HG03521 (cell line): Measurements from ENCODE around the gene SORD.
"Not testable (repeated sequence)": the region's sequence is repeated elsewhere in the genome, so short reads cannot be mapped to it uniquely, and the experiment has no call there.

Experiments
- ATAC-seq: cut with Tn5 transposase; IDR thresholded peaks from one replicate; pipeline ENCODE4 v1.9.1; 2021; ENCODE audit warnings: mild to moderate bottlenecking, moderate library complexity; ENCODE audit not compliant: unreplicated experiment

The SORD gene

GRCh38 chr15:45058690-45059675, 36.0 kb downstream of the SORD start:
- not testable (repeated sequence) for ATAC-seq

- not testable (repeated sequence) for ATAC-seq
Observed at GRCh38 chr15:45062301-45062700, 39.3 kb downstream of the SORD start.

DNA sequence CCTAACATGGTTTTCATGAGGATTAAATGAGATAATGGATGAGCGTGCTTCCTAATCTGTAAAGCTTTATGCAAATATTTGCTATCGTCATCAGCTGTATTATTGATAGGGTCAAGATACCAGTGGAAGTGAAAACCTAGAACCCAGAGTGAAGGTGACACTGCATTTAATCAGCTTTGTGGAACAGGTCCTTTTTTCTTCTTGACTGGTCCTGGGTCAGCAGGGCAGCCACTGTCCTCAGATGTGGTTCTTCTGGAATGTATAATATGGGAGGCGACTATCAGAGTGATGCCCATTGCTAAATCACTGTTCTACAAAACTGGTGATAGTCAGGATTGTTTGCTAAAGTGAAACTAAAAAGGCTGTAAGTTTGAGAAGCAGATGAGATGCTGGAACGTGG, 41.4 kb downstream of the SORD start:
- ATAC-seq: no peak

DNA sequence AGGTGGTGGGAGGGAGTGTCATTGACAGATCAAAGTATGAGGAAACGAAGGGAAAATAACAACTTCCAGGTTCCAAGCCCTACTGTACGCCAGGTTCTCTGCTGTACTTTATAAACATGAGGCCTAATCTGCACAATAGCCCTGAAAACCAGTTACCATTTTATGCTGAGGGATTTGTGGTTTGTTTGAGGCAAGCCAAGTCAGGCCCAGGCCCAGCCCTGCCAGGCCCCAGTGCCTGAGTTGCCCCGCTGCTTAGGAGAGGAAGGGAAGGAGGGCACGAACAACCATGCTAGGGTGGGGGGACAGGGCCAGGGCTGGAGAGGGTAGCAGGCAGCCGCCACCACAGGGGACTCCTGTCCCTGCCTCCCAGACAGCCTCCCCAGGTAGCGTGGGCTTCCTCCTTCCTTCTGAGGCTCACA, 47.0 kb downstream of the SORD start:
- ATAC-seq: not testable (repeated sequence)

DNA sequence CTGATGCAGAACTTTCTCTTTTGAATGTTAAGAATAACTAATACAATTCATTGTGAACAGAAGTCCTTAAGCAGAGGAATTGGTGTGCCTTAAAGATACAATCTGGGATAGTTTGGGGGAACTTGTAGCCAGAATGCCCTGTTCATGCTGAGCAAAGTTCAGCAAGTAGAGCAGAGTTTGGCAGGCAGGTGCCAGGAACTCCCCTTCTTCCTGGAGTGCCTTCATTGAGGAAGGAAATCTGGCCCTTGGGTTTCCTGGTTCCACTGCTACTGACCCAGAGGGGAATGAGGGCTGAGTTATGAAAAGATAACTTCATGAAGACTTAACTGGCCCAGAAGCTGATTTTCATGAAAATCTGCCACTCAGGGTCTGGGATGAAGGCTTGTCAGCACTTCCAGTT, 50.6 kb downstream of the SORD start:
- ATAC-seq: not testable (repeated sequence)

DNA sequence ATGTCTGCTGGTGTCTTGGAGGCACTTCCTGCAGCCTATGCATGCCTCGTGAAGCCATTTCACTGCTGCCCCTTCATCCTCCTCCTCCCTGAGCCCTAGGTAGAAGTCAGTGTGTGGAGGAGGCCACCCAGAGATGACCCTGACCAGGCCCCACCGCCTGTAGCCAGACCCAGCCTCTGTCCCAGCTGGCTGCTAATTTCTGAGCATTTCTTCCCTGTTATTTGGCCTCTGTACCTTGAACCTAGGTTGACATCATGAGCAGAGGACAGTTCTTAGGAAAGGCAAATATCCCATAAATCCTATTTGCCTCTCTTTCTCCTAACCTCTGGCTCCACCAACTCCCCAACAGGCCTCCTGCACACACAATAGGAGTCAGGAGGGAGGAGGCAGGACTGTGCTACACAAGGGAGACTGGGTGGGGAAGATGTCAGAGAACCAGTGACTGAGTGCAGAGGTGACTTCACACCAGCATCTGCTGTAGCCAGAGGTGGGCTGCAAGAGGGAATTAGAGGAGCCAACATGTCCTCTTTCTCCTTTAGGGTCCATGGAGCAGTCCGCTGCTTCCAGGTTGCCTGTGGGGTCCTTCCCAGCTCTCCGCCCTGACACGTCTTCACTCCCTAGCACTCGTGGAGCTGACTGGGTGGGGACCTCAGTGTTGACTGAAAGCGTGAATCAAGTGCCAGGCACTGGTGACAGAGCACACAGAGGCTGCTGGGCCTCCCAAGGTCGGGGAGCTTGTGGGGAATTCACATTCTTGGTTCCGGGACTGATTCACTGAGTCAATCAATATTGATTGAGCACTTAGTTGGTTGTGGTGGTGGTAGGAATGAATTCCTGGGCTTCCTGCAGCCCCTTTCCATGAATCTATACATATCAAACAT, 52.7 kb downstream of the SORD start:
- not testable (repeated sequence) for ATAC-seq

DNA sequence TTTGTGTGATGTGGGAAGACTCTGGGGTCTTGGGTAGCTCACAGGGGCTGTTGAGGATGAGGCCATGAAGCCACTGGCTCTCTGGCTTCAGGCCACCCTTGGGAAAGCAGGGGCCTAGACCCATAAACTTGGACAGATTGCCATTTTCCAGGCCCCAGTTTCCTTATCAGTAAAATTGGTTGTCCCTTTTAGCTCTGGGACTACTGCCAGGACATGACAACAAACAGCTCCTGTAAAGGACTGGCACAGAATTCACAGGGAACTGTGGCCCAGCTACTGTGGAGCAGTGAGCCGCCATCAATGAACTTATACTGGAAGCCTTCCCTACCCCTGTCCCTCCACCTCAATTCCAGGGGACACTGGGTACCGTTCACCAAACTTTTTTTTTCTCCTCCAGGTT, 54.4 kb downstream of the SORD start:
- not testable (repeated sequence) for ATAC-seq

DNA sequence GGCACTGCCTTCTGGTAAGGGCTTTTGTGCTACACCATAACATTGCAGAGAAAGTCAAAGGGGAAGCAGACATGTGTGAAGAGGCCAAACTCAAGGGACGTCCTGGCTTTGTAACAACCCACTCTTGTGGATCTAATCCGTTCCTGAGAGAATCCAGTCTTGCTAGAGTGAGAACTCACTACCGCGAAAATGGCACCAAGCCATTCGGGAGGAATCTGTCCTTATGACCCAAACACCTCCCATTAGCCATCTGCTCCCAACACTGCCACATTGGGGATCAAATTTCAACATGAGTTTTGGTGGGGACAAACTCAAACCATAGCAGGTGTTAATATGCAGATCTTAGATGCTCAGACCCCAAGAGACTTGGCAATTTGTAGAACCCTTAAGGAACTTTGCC, 56.2 kb downstream of the SORD start:
- ATAC-seq: not testable (repeated sequence)

- ATAC-seq: not testable (repeated sequence)
Observed at GRCh38 chr15:45079628-45080246, 56.7 kb downstream of the SORD start.

DNA sequence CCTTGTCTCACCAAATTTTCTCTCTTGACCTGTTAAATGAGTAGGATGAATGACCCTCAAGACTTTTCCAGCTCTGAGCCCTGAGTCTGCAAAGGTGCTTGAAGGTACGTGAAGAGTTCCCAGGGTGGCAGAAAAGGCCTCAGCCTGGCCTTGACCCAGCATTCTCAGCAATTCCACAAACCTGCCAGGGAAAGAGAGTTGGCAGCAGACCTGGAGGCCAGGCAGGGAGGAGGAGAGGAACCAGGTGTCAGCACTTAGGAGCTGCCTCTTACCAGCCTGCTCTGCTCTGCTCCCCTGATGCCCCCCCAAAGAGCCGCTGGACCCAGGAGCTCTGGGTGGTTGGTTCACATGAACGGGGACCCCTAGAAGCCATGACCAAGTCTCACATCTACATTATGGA, 57.6 kb downstream of the SORD start:
- not testable (repeated sequence) for ATAC-seq

GRCh38 chr15:45082412-45082811, 59.4 kb downstream of the SORD start:
- ATAC-seq: not testable (repeated sequence)

- ATAC-seq: no peak
Observed at GRCh38 chr15:45083223-45083622, 60.2 kb downstream of the SORD start.

- ATAC-seq: no peak
Observed at GRCh38 chr15:45084163-45084562, 61.2 kb downstream of the SORD start.

GRCh38 chr15:45087513-45087912, 64.5 kb downstream of the SORD start:
- no peak for ATAC-seq

DNA sequence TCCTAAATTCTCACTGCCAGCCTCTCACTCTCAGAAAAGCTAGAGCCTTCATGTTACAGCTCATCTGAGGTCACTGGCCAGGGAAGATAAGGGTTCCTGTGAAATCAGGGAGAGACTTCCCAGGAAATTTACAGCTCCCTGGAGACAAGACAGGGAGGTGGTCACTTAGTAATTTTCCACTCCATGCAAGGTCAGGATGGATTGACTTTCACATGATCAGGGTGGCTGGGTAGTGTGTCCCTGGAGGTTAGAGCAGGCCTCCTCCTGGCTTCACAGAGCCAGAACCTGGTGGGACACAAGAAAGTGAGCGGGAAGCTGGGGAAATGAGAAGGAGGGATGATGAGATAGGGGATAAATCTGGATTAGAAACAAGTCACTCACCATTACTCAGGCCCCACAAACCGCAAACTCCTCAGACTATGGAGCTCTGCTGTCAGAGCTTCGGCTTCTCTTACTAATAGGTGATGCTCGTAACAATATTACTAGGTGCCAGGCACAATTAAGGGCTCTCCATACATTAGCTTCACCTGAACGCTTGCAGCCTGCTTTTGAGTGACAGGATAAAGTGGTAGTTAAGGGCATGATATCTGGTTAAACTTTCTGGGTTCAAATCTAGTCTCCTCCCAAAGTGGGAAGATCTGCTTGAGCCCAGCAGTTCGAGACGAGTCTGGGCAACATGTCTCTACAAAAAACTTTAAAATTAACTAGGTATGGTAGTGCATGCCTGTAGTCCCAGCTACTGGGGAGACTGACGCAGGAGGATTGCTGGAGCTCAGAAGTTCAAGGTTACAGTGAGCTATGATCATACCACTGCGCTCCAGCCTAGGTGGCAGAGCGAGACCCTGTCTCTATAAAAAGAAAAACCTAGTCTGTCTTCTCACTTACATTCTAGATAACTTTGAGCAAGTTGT, 66.1 kb downstream of the SORD start:
- ATAC-seq: no peak

DNA sequence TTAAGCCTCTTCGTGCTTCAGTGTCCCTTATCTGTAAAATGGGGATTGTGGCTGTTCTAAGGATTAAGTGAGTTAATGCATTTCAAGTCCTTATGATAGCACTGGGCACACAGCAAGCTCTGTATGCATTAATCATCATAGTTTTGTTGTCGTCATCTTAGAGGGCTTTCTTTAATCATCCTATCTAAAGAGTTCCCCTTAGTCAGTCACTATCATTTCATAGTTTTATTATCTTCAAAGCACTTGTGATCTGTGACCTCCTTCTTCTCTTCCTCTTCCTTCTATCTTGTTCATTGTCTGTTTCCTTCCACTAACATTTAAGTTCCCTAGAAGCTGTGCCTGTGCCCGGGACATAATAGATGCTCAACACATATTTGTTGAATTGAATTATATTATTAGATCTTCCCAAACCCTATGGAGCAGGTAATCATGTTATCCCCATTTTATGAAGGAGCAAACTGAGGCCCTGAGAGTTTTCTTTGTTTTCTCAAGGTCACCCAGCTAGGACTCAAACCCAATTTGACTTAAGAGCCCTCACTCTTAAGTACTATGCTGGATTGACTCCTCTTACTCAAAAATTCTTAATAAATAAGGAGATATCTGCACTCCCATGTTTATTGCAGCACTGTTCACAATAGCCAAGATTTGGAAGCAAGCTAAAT, 66.8 kb downstream of the SORD start:
- ATAC-seq: no peak

- ATAC-seq: no peak
Observed at GRCh38 chr15:45091161-45091560, 68.2 kb downstream of the SORD start.

- no peak for ATAC-seq
Observed at GRCh38 chr15:45091576-45091975, 68.6 kb downstream of the SORD start.

DNA sequence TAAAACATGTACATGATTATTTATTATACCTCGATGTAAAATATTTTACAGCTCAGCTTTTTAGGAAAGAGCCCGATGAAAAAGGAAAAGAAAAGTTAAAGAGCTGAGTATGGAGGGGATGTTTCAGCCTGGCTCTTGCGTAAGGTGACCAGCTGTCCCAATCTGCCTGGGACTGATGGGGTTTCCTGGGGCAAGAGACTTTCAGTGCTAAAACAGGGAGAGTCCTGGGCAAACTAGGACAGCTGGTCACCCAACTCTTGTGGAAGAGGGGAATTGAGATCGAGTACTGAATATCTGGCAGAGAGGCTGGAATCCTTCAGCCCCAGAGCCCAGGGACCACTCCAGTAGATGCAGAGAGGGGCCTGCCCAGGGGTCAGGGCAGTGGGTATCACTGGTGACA, 70.0 kb downstream of the SORD start:
- no peak for ATAC-seq
